OCI-LY3 (cell line): Measurements from ENCODE around the gene KCNQ1.

Experiments used
- H2AFZ ChIP-seq: fragments of 200-600, 300-600 bp; shearing (Covaris generic); 2 replicates; pipeline ENCODE4 v1.6.0; 2014; ENCODE audit warnings: antibody characterized with exemption, low read depth, low read length
- H3K27ac ChIP-seq: fragments of 200-600, 300-600 bp; sonication (generic); 2 replicates; pipeline ENCODE4 v1.5.1; 2014; ENCODE audit warnings: mild to moderate bottlenecking, low read length, moderate library complexity, mixed read lengths
- H3K27me3 ChIP-seq: fragments of 200-600, 300-600 bp; sonication (generic); 2 replicates; pipeline ENCODE4 v1.6.1; 2014; ENCODE audit warnings: low read depth, low read length, mixed read lengths
- H3K36me3 ChIP-seq: fragments of 200-600, 300-600 bp; sonication (generic); replicated peaks from 2 replicates; pipeline ENCODE3; 2014; ENCODE audit warnings: low read depth, low read length, mixed read lengths
- H3K4me1 ChIP-seq: fragments of 300-600, 200-600 bp; sonication (generic); 2 replicates; pipeline ENCODE4 v1.6.1; 2014; ENCODE audit warnings: low read length, mixed read lengths
- H3K4me2 ChIP-seq: fragments of 200-600, 300-600 bp; sonication (generic); 2 replicates; pipeline ENCODE4 v1.6.1; 2014; ENCODE audit warnings: low read length, mixed read lengths
- H3K4me3 ChIP-seq: fragments of 300-600, 200-600 bp; sonication (generic); 2 replicates; pipeline ENCODE4 v1.5.1; 2014; ENCODE audit warnings: antibody characterized with exemption, mild to moderate bottlenecking, low read length, moderate library complexity
- H3K79me2 ChIP-seq: fragments of 300-600, 200-600 bp; shearing (Covaris generic); 2 replicates; pipeline ENCODE4 v1.6.1; 2014; ENCODE audit warnings: mild to moderate bottlenecking, low read length, mixed read lengths
- H3K9ac ChIP-seq: fragments of 300-600, 200-600 bp; shearing (Covaris generic); 2 replicates; pipeline ENCODE4 v1.6.0; 2014; ENCODE audit warnings: mild to moderate bottlenecking, low read length, moderate library complexity
- H3K9me3 ChIP-seq: fragments of 200-600, 300-600 bp; shearing (Covaris generic); 2 replicates; pipeline ENCODE4 v1.6.1; 2014; ENCODE audit warnings: low read length, mixed read lengths; ENCODE audit not compliant: insufficient read depth
- H4K20me1 ChIP-seq: fragments of 200-600, 300-600 bp; sonication (generic); 2 replicates; pipeline ENCODE4 v1.6.1; 2016; ENCODE audit warnings: low read length, mixed read lengths; ENCODE audit not compliant: insufficient read depth
- CTCF ChIP-seq: fragments of 200-600, 300-600 bp; sonication (generic); IDR thresholded peaks from 2 replicates; pipeline ENCODE4 v1.5.1; 2014; ENCODE audit warnings: antibody characterized with exemption, low read length, low read depth
- EZH2phosphoT487 ChIP-seq: fragments of 200-600 bp; shearing (Covaris generic); IDR thresholded peaks from 2 replicates; pipeline ENCODE4 v1.6.1; 2018; ENCODE audit warnings: antibody characterized with exemption, mixed run types, low read depth

Gene KCNQ1

GRCh38 chr11:2584434-2584811, 139.6 kb downstream of the KCNQ1 start:
- Histone ChIP-seq H4K20me1 (no peaks in the 10 kb centered on the region), H3K4me1 (no peaks in the 10 kb centered on the region), H3K27me3 (no peaks in the 10 kb centered on the region), H3K4me2 (no peak overlapping the region), H3K79me2 (no peaks in the 10 kb centered on the region), H3K9me3 (no peaks in the 10 kb centered on the region), H3K36me3 (no peaks in the 10 kb centered on the region), H3K4me3 (no peak overlapping the region), H2AFZ (no peak overlapping the region), H3K9ac (no peak overlapping the region), H3K27ac (no peak overlapping the region)
- TF ChIP-seq EZH2phosphoT487 (no peak), CTCF (no peak)

- TF ChIP-seq EZH2phosphoT487 (no peak), CTCF (no peak)
Observed at GRCh38 chr11:2584812-2585565, 140.2 kb downstream of the KCNQ1 start.

DNA sequence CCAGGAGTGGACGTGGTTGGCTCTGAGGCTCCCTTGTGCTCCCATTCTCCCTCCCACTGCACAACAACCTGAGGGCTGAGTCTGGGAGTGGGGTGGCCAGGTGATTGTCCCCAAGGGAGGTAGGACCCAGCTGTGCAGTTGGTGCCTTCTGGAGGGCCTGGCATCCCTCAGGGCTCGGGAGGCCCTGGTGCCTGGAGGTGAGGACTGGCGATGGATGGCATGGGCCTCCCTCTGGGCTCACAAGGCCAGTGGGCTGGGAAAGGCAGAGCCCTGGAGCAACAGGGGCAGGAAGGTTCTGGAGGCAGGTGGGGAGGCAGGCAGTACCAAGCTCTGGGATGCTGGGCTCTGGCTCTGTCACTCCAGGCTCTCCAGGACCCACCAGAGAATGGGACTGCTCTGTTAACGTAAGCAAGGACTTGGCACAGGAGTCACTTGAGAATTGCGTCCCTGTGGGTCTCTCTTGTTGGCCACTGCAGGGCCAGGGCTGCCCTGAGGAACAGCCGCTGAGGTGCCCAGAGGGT, 140.8 kb downstream of the KCNQ1 start:
- H3K27ac ChIP-seq: no peak overlapping the region
- TF ChIP-seq CTCF: no peak
- no peak for TF ChIP-seq EZH2phosphoT487
- H3K4me3 ChIP-seq: no peak overlapping the region
- H3K4me2 ChIP-seq: no peak overlapping the region
- H2AFZ ChIP-seq: no peak overlapping the region
- no peaks in the 10 kb centered on the region for H3K9me3 ChIP-seq
- no peaks in the 10 kb centered on the region for H3K79me2 ChIP-seq
- no peaks in the 10 kb centered on the region for H4K20me1 ChIP-seq
- H3K27me3 ChIP-seq: no peaks in the 10 kb centered on the region
- no peaks in the 10 kb centered on the region for H3K4me1 ChIP-seq
- H3K9ac ChIP-seq: no peak overlapping the region
- no peaks in the 10 kb centered on the region for H3K36me3 ChIP-seq

More at GRCh38 chr11:2584812-2585565, 140.2 kb downstream of the KCNQ1 start:
- Histone ChIP-seq H2AFZ (no peak overlapping the region), H3K27ac (no peak overlapping the region), H3K27me3 (no peaks in the 10 kb centered on the region), H4K20me1 (no peaks in the 10 kb centered on the region), H3K9me3 (no peaks in the 10 kb centered on the region), H3K9ac (no peak overlapping the region), H3K79me2 (no peaks in the 10 kb centered on the region), H3K36me3 (no peaks in the 10 kb centered on the region), H3K4me3 (no peak overlapping the region), H3K4me1 (no peaks in the 10 kb centered on the region), H3K4me2 (no peak overlapping the region)

GRCh38 chr11:2586087-2586792, 141.4 kb downstream of the KCNQ1 start:
- no peak overlapping the region for H3K4me2 ChIP-seq
- no peaks in the 10 kb centered on the region for H4K20me1 ChIP-seq
- H3K4me1 ChIP-seq: no peaks in the 10 kb centered on the region
- no peak overlapping the region for H3K9ac ChIP-seq
- no peak overlapping the region for H3K4me3 ChIP-seq
- no peaks in the 10 kb centered on the region for H3K9me3 ChIP-seq
- TF ChIP-seq EZH2phosphoT487: no peak
- TF ChIP-seq CTCF: no peak
- no peak overlapping the region for H3K27ac ChIP-seq
- H3K79me2 ChIP-seq: no peaks in the 10 kb centered on the region
- H2AFZ ChIP-seq: no peak overlapping the region
- no peaks in the 10 kb centered on the region for H3K36me3 ChIP-seq
- H3K27me3 ChIP-seq: no peaks in the 10 kb centered on the region
